Caco-2 (cell line): ENCODE measurements around the gene KRTAP5-6. TPM values are rescaled to one million over a fixed set of nuclear protein-coding genes. Genes with fewer than 3 reads are reported as not detected.

Experiments used
- BruUV-seq: library from RNA; stranded (reverse); fragments of 400-500 nt; replicated peaks from 2 replicates; lab custom pipeline; 2021; lab: Mats Ljungman, UMichigan
- CTCF ChIA-PET: fragments of 300-600 bp; sonication (Branson Sonifier 250); formaldehyde crosslinking; loops from one replicate; lab custom pipeline; 2022; ENCODE audit warnings: antibody characterized with exemption; lab: Charles Lee
- POLR2A ChIA-PET: fragments of 300-600 bp; sonication (Branson Sonifier 250); formaldehyde crosslinking; loops from one replicate; lab custom pipeline; 2022; ENCODE audit warnings: antibody characterized with exemption; lab: Charles Lee
- DNase-seq, 2 experiments: peaks; one replicate each; pipeline versions ENCODE4 v3.0.0 to v3.0.0-alpha.2; 2020 to 2022
- H3K27me3 ChIP-seq: replicated peaks from 2 replicates; pipeline ENCODE4 v1.6.0; 2011; ENCODE audit warnings: low read length; ENCODE audit not compliant: control insufficient read depth, insufficient read depth
- H3K36me3 ChIP-seq: 2 replicates; pipeline ENCODE4 v1.5.1; 2011; ENCODE audit warnings: low read length; ENCODE audit not compliant: control insufficient read depth, insufficient read depth
- H3K4me1 ChIP-seq: fragments of 250-450 bp; sonication (Bioruptor Pico); 2 replicates; pipeline ENCODE4 v1.5.1; 2020; ENCODE audit warnings: mild to moderate bottlenecking
- H3K4me3 ChIP-seq: 2 replicates; pipeline ENCODE4 v1.5.1; 2011; ENCODE audit warnings: low read depth, mild to moderate bottlenecking, control low read depth, low read length
- H3K9me3 ChIP-seq: fragments of 250-450 bp; sonication (Bioruptor Pico); 2 replicates; pipeline ENCODE4 v1.5.1; 2020; ENCODE audit warnings: mild to moderate bottlenecking, moderate library complexity
- H3K27ac Mint-ChIP-seq: one replicate; pipeline ENCODE4 v1.8.0; 2022; ENCODE audit warnings: mixed read lengths; ENCODE audit not compliant: unreplicated experiment
- H3K27me3 Mint-ChIP-seq: one replicate; pipeline ENCODE4 v1.8.0; 2022; ENCODE audit warnings: mixed read lengths; ENCODE audit not compliant: insufficient read depth, unreplicated experiment
- H3K36me3 Mint-ChIP-seq: one replicate; pipeline ENCODE4 v1.8.0; 2022; ENCODE audit warnings: mild to moderate bottlenecking, mixed read lengths; ENCODE audit not compliant: insufficient read depth, unreplicated experiment
- H3K4me1 Mint-ChIP-seq: one replicate; pipeline ENCODE4 v1.8.0; 2022; ENCODE audit warnings: low read depth, mixed read lengths; ENCODE audit not compliant: unreplicated experiment
- H3K4me3 Mint-ChIP-seq: one replicate; pipeline ENCODE4 v1.8.0; 2022; ENCODE audit warnings: mild to moderate bottlenecking, moderate library complexity, mixed read lengths; ENCODE audit not compliant: unreplicated experiment
- H3K9me3 Mint-ChIP-seq: one replicate; pipeline ENCODE4 v1.8.0; 2022; ENCODE audit warnings: mixed read lengths; ENCODE audit not compliant: unreplicated experiment
- intact Hi-C: fragments of 100-400 bp; cut with micrococcal nuclease; formaldehyde crosslinking; loops from one replicate; pipeline ENCODE4 v1.10.0; 2022; ENCODE audit not compliant: unreplicated experiment
- total RNA-seq: library from RNA; stranded (reverse); gene quantifications from 2 replicates; pipeline ENCODE4 v1.2.3, GENCODE V29; 2022
- TF ChIP-seq, protein P1 (sequence below), 2 experiments: fragments of 200-600 bp in 1 of 2; IDR thresholded peaks; 1 replicate in 1 of 2; 2 replicates in 1 of 2; pipeline versions ENCODE4 v1.5.1 to v1.8.0; 2011 to 2022; ENCODE audit warnings: antibody characterized with exemption in 1 of 2, control low read depth in 1 of 2, inconsistent platforms in 1 of 2, low read depth in 1 of 2, low read length in 1 of 2, mild to moderate bottlenecking in 1 of 2, moderate library complexity in 1 of 2; ENCODE audit not compliant: insufficient read depth in 1 of 2, severe bottlenecking in 1 of 2, unreplicated experiment in 1 of 2

Gene KRTAP5-6
- total RNA-seq, 1 experiment from 2014 or later = not detected

DNA sequence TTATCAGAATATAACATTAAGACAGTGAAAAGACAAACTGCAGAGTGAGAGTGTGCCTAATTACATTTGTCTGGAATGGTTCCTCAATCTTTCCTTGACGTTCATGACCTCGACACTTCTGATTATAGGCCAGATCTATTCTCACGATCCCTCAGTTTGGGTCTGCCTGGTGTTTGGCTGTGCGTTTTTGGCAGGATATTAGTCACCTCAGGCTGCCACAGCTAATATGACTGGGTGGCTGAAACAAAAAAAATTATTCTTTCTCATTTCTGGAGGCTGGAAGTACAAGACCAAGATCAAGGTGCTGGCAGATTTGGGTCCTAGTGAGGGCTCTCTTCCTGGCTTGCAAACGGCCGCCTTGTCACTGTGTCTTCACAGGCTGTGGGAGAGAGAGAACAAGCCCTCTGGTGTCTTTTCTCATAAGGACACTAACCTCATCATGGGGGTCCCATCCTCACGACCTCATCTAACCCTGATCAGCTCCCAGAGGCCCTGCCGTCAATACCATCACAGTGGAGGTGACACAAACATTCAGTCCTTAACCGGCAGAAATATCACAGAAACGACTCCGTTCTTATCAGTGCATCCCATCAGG, 30.2 kb downstream of the KRTAP5-6 start:
- ChIA-PET POLR2A (no interaction called here), CTCF (interaction anchor here (0.7 kb wide), 1 partner anchor 10 kb away, joined by 3 read pairs; no protein-coding TSS in a partner anchor)
- BruUV-seq = no TSS peak
- Histone ChIP-seq H3K36me3 (no peaks in the 10 kb centered on the region), H3K27me3 (no peaks in the 10 kb centered on the region), H3K4me3 (no peak overlapping the region), H3K9me3 (no peaks in the 10 kb centered on the region), H3K4me1 (no peaks in the 10 kb centered on the region)
- intact Hi-C loops = no loop called here
- TF ChIP-seq, protein P1, sequence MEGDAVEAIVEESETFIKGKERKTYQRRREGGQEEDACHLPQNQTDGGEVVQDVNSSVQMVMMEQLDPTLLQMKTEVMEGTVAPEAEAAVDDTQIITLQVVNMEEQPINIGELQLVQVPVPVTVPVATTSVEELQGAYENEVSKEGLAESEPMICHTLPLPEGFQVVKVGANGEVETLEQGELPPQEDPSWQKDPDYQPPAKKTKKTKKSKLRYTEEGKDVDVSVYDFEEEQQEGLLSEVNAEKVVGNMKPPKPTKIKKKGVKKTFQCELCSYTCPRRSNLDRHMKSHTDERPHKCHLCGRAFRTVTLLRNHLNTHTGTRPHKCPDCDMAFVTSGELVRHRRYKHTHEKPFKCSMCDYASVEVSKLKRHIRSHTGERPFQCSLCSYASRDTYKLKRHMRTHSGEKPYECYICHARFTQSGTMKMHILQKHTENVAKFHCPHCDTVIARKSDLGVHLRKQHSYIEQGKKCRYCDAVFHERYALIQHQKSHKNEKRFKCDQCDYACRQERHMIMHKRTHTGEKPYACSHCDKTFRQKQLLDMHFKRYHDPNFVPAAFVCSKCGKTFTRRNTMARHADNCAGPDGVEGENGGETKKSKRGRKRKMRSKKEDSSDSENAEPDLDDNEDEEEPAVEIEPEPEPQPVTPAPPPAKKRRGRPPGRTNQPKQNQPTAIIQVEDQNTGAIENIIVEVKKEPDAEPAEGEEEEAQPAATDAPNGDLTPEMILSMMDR (IDR thresholded peaks at IDR 0.05; ENCODE audit: insufficient read depth in 1 of 2, low read depth in 1 of 2, low read length in 1 of 2, severe bottlenecking in 1 of 2, unreplicated experiment in 1 of 2) = no peak
- Mint-ChIP-seq H3K27ac (no peak overlapping the region), H3K4me1 (no peaks in the 10 kb centered on the region), H3K36me3 (no peaks in the 10 kb centered on the region), H3K27me3 (peaks cover 12% of the 10 kb centered on the region), H3K4me3 (no peak overlapping the region), H3K9me3 (peaks cover 21% of the 10 kb centered on the region)
- DNase-seq = peak in 1 of 2 experiments; percentile 23

GRCh38 chr11:1727861-1728260, 30.9 kb downstream of the KRTAP5-6 start:
- H3K4me1 Mint-ChIP-seq = no peaks in the 10 kb centered on the region
- no peak overlapping the region for H3K4me3 Mint-ChIP-seq
- H3K9me3 ChIP-seq = no peaks in the 10 kb centered on the region
- DNase-seq = peak in 1 of 2 experiments; percentile 14
- TF ChIP-seq, protein P1 (IDR thresholded peaks at IDR 0.05; ENCODE audit: insufficient read depth in 1 of 2, low read depth in 1 of 2, low read length in 1 of 2, severe bottlenecking in 1 of 2, unreplicated experiment in 1 of 2) = no peak
- no TSS peak for BruUV-seq
- intact Hi-C loops = no loop called here
- no peak overlapping the region for H3K27ac Mint-ChIP-seq
- H3K4me3 ChIP-seq = no peak overlapping the region
- no peaks in the 10 kb centered on the region; the same call in 1 of the 2 replicates for H3K27me3 ChIP-seq
- no peaks in the 10 kb centered on the region for H3K36me3 Mint-ChIP-seq
- peaks cover 12% of the 10 kb centered on the region for H3K27me3 Mint-ChIP-seq
- ChIA-PET CTCF (no interaction called here), POLR2A (no interaction called here)
- no peaks in the 10 kb centered on the region for H3K36me3 ChIP-seq
- H3K4me1 ChIP-seq = no peaks in the 10 kb centered on the region
- peaks cover 15% of the 10 kb centered on the region for H3K9me3 Mint-ChIP-seq

- Mint-ChIP-seq H3K36me3 (no peaks in the 10 kb centered on the region), H3K9me3 (peaks cover 11% of the 10 kb centered on the region), H3K27me3 (peaks cover 13% of the 10 kb centered on the region), H3K4me1 (no peaks in the 10 kb centered on the region), H3K4me3 (no peak overlapping the region), H3K27ac (no peak overlapping the region)
- TF ChIP-seq, protein P1 (IDR thresholded peaks at IDR 0.05; ENCODE audit: insufficient read depth in 1 of 2, low read depth in 1 of 2, low read length in 1 of 2, severe bottlenecking in 1 of 2, unreplicated experiment in 1 of 2) = no peak
- ChIA-PET CTCF (no interaction called here), POLR2A (no interaction called here)
- no peaks in the 10 kb centered on the region for H3K36me3 ChIP-seq
- DNase-seq = no peak
- H3K4me1 ChIP-seq = no peaks in the 10 kb centered on the region
- H3K4me3 ChIP-seq = no peak overlapping the region
- intact Hi-C loops = no loop called here
- H3K9me3 ChIP-seq = no peaks in the 10 kb centered on the region
- no TSS peak for BruUV-seq
- H3K27me3 ChIP-seq = no peaks in the 10 kb centered on the region; the same call in 1 of the 2 replicates
Measured at GRCh38 chr11:1728301-1728700, 31.3 kb downstream of the KRTAP5-6 start.
